A204.1 (cell line): Measurements from ENCODE around the gene OR7A10.
"Not testable (repeated sequence)": the region's sequence is repeated elsewhere in the genome, so short reads cannot be mapped to it uniquely, and the experiment has no call there.

Experiments used
- FAIRE-seq: peaks from 2 replicates; lab custom pipeline; 2012; peaks lifted over from hg19 to GRCh38; lab: Jason Lieb, UNC

OR7A10 gene

GRCh38 chr19:14795078-14795721 is 53.5 kb downstream of the OR7A10 start:
- no peak for FAIRE-seq

GRCh38 chr19:14792250-14792649 is 56.5 kb downstream of the OR7A10 start:
- FAIRE-seq, result not testable (repeated sequence)
